HepG2 (cell line): ENCODE results near the gene ETFDH. TPM values are rescaled to one million over a fixed set of nuclear protein-coding genes. Genes with fewer than 3 reads are reported as not detected.

Experiments used
- CENPX ChIP-seq: sonication (generic); formaldehyde crosslinking; IDR thresholded peaks from 2 replicates; pipeline ENCODE4 v1.9.0; 2021; ENCODE audit warnings: mild to moderate bottlenecking, missing genetic modification reagents, moderate library complexity
- IKZF1 ChIP-seq: fragments of 450-650 bp; IDR thresholded peaks from 2 replicates; pipeline ENCODE4 v1.7.1; 2016
- MXI1 ChIP-seq: IDR thresholded peaks from 3 replicates; pipeline ENCODE4 v1.6.1; 2012; ENCODE audit warnings: low read depth, low read length, inconsistent platforms, borderline replicate concordance
- PRDM4 ChIP-seq: sonication (generic); formaldehyde crosslinking; IDR thresholded peaks from 2 replicates; pipeline ENCODE4 v1.9.0; 2021; ENCODE audit warnings: missing genetic modification reagents, borderline replicate concordance
- RCOR2 ChIP-seq: IDR thresholded peaks from 2 replicates; pipeline ENCODE4 v1.6.1; 2016; ENCODE audit warnings: missing biosample characterization, missing genetic modification reagents
- SATB2 ChIP-seq: sonication (generic); formaldehyde crosslinking; IDR thresholded peaks from 2 replicates; pipeline ENCODE4 v1.5.0; 2020; ENCODE audit warnings: missing genetic modification reagents
- THRA ChIP-seq: sonication (generic); formaldehyde crosslinking; IDR thresholded peaks from 2 replicates; pipeline ENCODE4 v1.4.0; 2020; ENCODE audit warnings: missing genetic modification reagents, borderline replicate concordance
- YEATS2 ChIP-seq: sonication (generic); formaldehyde crosslinking; IDR thresholded peaks from 2 replicates; pipeline ENCODE4 v1.4.0; 2020; ENCODE audit warnings: missing genetic modification reagents, borderline replicate concordance
- ZHX2 ChIP-seq, 2 experiments: sonication (generic) in 1 of 2; formaldehyde crosslinking in 1 of 2; IDR thresholded peaks; 2 replicates each; pipeline versions ENCODE4 v1.6.1 to v1.9.0; 2014 to 2022; ENCODE audit warnings: antibody characterized with exemption in 1 of 2, borderline replicate concordance in 1 of 2, inconsistent platforms in 1 of 2, low read depth in 1 of 2, missing genetic modification reagents in 1 of 2
- ZNF646 ChIP-seq: sonication (generic); formaldehyde crosslinking; IDR thresholded peaks from 2 replicates; pipeline ENCODE4 v1.9.0; 2021; ENCODE audit warnings: mild to moderate bottlenecking, missing genetic modification reagents
- ZNF7 ChIP-seq: IDR thresholded peaks from 2 replicates; pipeline ENCODE4 v1.6.1; 2016; ENCODE audit warnings: missing biosample characterization, missing genetic modification reagents
- polyA plus RNA-seq, 8 experiments: library from polyadenylated mRNA; depleted of rRNA in 3 of 8; stranded (reverse) in 7 of 8; unstranded in 1 of 8; fragments of >200 nt; fragmentation: Illumina TruSeq in 4 of 8; extraction: Trizol in 4 of 8; gene quantifications; 2 replicates each; pipeline versions ENCODE4 v1.2.1 to v1.2.3, GENCODE V29; 2011 to 2016; ENCODE audit warnings: low read depth in 4 of 8, missing spikeins in 1 of 8, mixed read lengths in 1 of 8; ENCODE audit not compliant: insufficient read depth in 1 of 8
- total RNA-seq, 5 experiments: library from RNA; depleted of rRNA; stranded (reverse); fragments of >200 nt; fragmentation: Illumina TruSeq; extraction: Trizol; gene quantifications; 2 replicates each; pipeline ENCODE4 v1.2.3, GENCODE V29; 2016; ENCODE audit warnings: low read depth in 1 of 5

ETFDH gene
- total and polyA plus RNA-seq, 2 of the 13 experiments (the other 11 are each of a cell fraction or from before 2014, with no cell fraction given), result 14.7 to 17.8 TPM

GRCh38 chr4:158722917-158723793 is 51.1 kb downstream of the ETFDH start, which contains the start of gene PPID (continued):
- TF ChIP-seq ZHX2 (IDR thresholded peaks at IDR 0.05; ENCODE audit: low read depth), result peak; percentile 69; the same call in 1 of the 2 replicates
- no peak for TF ChIP-seq ZHX2 (CRISPR knock-in tag; IDR thresholded peaks at IDR 0.05; ENCODE audit: borderline replicate concordance)
- no peak for TF ChIP-seq ZNF7 (CRISPR knock-in tag)
- no peak for TF ChIP-seq IKZF1
- TF ChIP-seq CENPX (CRISPR knock-in tag), result no peak
- TF ChIP-seq MXI1, result peak; percentile 98
- peak; percentile 77 for TF ChIP-seq YEATS2
- TF ChIP-seq ZNF646 (CRISPR knock-in tag), result no peak
- peak; percentile 58; the same call in 1 of the 2 replicates for TF ChIP-seq THRA
- 0 out of 2 replicates have a peak, but pooled peaks have one; percentile 25 for TF ChIP-seq PRDM4
- TF ChIP-seq SATB2 (CRISPR knock-in tag), result 0 out of 2 replicates have a peak, but pooled peaks have one; percentile 79
- TF ChIP-seq RCOR2 (CRISPR knock-in tag), result no peak
